ENCODE measurements around the gene KRT3.

- TF ChIP-seq EP300 (IDR thresholded peaks at IDR 0.05; ENCODE audit: borderline replicate concordance) (no peak), EGR1 (IDR thresholded peaks at IDR 0.05) (no peak), REST (IDR thresholded peaks at IDR 0.05; ENCODE audit: low read depth) (no peak), CEBPB (IDR thresholded peaks at IDR 0.05) (no peak), TEAD4 (IDR thresholded peaks at IDR 0.05) (no peak), TAF1 (IDR thresholded peaks at IDR 0.05; ENCODE audit: low read depth) (no peak), RAD21 (IDR thresholded peaks at IDR 0.05; ENCODE audit: low read depth) (no peak), YY1 (IDR thresholded peaks at IDR 0.05; ENCODE audit: low read depth) (no peak), ZBTB7A (IDR thresholded peaks at IDR 0.05; ENCODE audit: low read depth) (no peak)
These were observed 38.3 kb downstream of the KRT3 start for GRCh38 chr12:52757449-52758176.

Data from Ishikawa (cell line).